ENCODE measurements around the gene SP6. TPM values are rescaled to one million over a fixed set of nuclear protein-coding genes. Genes with fewer than 3 reads are reported as not detected.

The SP6 gene
- total and polyA plus RNA-seq, 4 donors: 0.25 to 0.81 (median 0.78) TPM; not detected in 1

DNA sequence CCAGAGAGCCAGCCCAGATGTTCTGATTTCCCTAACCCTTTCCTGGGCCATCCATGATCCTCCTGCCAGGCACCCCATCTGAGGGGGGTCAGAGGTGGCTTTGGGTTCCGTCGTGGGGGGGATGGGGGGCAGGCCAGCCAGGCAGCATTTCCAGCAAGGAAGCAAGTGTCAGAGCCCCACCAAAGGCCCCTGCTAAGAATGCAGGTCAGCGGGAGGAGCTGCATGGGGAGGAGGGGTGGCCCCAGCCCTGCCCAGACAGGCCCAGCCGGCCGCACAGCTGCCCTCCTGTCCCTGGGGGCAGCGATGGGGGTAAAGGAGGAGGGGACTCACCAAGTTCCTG lies 7.6 kb downstream of the SP6 start:
- intact Hi-C loops (cut with DNase I): loop anchor here (5.0 kb wide), 2 partner anchors 129 to 179 kb away; partner anchors contain the start of gene CDK5RAP3 (in 2 of the 2)
- H3K27me3 ChIP-seq (ENCODE audit: control insufficient read depth in 1 of 2, insufficient read depth in 2 of 2, low read length in 1 of 2): no peaks in the 10 kb centered on the region
- ATAC-seq (ENCODE audit: low FRiP score): no peak
- H3K9me3 ChIP-seq (ENCODE audit: control insufficient read depth, low read length): no peaks in the 10 kb centered on the region
- DNase-seq: no peak
- no peak overlapping the region for H3K4me3 ChIP-seq (ENCODE audit: low read length in 2 of 2)
- 17 to 21% methylated on average over 6 of the region's 6 CpGs for WGBS, 2 donors
- H3K4me1 ChIP-seq (ENCODE audit: control insufficient read depth in 1 of 2, insufficient read depth in 2 of 2, low read length in 2 of 2): no peaks in the 10 kb centered on the region
- no peaks in the 10 kb centered on the region for H3K36me3 ChIP-seq (ENCODE audit: control insufficient read depth in 1 of 2, insufficient read depth in 2 of 2, low read length in 1 of 2)
- H3K27ac ChIP-seq (ENCODE audit: low read depth in 1 of 2, low read length in 2 of 2): no peak overlapping the region

DNA sequence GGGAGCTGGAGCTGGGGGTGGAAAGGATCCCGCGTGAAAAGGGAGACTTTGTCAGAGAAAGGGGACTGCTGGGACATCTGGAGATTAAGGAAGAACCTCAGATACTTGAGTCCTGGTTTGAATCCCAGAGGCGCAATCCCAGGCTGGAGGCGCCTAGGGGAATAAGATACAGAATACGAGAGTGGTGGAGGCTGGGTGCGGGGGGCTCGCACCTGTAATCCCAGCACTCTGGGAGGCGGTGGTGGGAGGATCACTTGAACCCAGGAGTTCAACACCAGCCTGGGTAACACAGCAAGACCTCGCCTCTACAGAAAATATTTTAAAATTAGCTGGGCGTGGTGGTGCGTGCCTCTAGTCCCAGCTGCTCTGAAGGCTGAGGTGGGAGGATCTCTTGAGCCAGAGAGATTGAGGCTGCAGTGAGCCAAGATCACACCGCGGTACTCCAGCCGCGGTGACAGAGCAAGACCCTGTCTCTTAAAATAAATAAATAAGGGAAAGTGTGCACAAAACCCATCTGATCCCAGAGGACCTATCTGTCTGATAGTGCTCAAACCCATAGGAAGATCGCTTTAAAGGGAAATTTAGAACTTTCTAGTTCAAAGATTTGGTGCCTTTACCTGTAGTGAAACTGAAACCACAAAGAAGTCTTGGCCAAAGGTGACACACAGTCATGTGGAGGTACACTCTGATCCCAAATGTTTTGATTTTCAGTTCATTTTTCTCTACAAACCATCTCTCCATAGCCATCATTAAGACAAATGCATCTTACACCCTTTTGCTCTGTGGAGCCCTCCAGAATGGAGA lies 9.3 kb downstream of the SP6 start:
- Histone ChIP-seq H3K36me3 (ENCODE audit: control insufficient read depth in 1 of 2, insufficient read depth in 2 of 2, low read length in 1 of 2) (no peaks in the 10 kb centered on the region), H3K9me3 (ENCODE audit: control insufficient read depth, low read length) (no peaks in the 10 kb centered on the region), H3K4me3 (ENCODE audit: low read length in 2 of 2) (no peak overlapping the region), H3K27ac (ENCODE audit: low read depth in 1 of 2, low read length in 2 of 2) (no peak overlapping the region), H3K27me3 (ENCODE audit: control insufficient read depth in 1 of 2, insufficient read depth in 2 of 2, low read length in 1 of 2) (no peaks in the 10 kb centered on the region), H3K4me1 (ENCODE audit: control insufficient read depth in 1 of 2, insufficient read depth in 2 of 2, low read length in 2 of 2) (no peaks in the 10 kb centered on the region)
- DNase-seq (no peak), ATAC-seq (ENCODE audit: low FRiP score) (no peak)
- 64 to 68% methylated on average over 16 of the region's 16 CpGs for WGBS, 2 donors
- intact Hi-C loops (cut with DNase I): loop anchor here (1.0 to 5.0 kb wide), 5 partner anchors 47 to 181 kb away; partner anchors contain the start of gene CDK5RAP3 (in 2 of the 2)

DNA sequence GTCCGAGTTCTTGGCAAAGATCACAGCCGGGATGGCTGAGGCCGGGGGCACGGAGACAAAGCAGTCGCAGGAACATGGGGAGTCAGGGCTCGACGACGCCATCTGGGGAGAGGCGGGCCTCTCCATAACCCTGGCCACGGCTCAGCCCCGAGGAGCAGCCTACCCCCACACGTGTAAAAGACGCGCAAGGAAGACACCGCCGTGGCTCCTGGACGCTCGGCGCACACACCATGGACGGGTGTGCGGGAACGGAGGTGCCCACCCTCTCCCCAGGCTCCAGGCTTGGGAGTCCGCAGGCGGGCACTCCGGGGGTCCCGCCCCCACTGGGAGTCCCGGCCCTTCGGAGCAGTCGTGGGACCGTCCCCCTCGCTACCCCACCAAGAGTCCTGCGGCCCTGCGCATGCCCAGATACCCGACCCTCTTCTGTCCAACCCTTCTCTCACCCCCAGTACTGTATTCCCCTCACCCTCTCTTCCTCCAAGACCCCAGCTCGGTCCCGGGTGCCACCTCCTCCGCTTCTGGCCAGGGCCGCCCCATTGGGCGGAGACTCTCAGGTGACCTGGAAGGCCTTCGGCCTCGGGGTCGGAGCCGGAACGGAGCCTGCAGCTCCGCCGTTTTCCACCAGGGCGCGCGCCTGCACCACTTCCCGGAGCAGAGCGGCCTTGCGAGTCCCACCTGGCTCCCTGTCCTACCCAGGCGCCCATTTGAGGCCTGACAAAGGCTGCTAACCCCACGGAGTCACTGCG lies 10.0 kb downstream of the SP6 start, which contains the start of gene SCRN2:
TSS of gene SCRN2 (minus strand) at position 532 of the 746 bp plus-strand sequence. CDS start at position 102, 430 bp downstream.
- H3K27me3 ChIP-seq (ENCODE audit: control insufficient read depth in 1 of 2, insufficient read depth in 2 of 2, low read length in 1 of 2): no peaks in the 10 kb centered on the region
- no peaks in the 10 kb centered on the region for H3K36me3 ChIP-seq (ENCODE audit: control insufficient read depth in 1 of 2, insufficient read depth in 2 of 2, low read length in 1 of 2)
- no peaks in the 10 kb centered on the region for H3K9me3 ChIP-seq (ENCODE audit: control insufficient read depth, low read length)
- peak within 1 kb of the TSS; percentile 36 to 54 for H3K4me3 ChIP-seq (ENCODE audit: low read length in 2 of 2)
- intact Hi-C loops (cut with DNase I): loop anchor here (1.0 to 5.0 kb wide), 5 partner anchors 48 to 181 kb away; partner anchors contain the start of gene CDK5RAP3 (in 2 of the 2)
- DNase-seq: peak; percentile 92 to 96
- peak; percentile 95 for ATAC-seq (ENCODE audit: low FRiP score)
- H3K27ac ChIP-seq (ENCODE audit: low read depth in 1 of 2, low read length in 2 of 2): no peak within 1 kb of the TSS
- WGBS, 2 donors: 0% methylated on average over 54 to 55 of the region's 55 CpGs
- no peaks in the 10 kb centered on the region for H3K4me1 ChIP-seq (ENCODE audit: control insufficient read depth in 1 of 2, insufficient read depth in 2 of 2, low read length in 2 of 2)

DNA sequence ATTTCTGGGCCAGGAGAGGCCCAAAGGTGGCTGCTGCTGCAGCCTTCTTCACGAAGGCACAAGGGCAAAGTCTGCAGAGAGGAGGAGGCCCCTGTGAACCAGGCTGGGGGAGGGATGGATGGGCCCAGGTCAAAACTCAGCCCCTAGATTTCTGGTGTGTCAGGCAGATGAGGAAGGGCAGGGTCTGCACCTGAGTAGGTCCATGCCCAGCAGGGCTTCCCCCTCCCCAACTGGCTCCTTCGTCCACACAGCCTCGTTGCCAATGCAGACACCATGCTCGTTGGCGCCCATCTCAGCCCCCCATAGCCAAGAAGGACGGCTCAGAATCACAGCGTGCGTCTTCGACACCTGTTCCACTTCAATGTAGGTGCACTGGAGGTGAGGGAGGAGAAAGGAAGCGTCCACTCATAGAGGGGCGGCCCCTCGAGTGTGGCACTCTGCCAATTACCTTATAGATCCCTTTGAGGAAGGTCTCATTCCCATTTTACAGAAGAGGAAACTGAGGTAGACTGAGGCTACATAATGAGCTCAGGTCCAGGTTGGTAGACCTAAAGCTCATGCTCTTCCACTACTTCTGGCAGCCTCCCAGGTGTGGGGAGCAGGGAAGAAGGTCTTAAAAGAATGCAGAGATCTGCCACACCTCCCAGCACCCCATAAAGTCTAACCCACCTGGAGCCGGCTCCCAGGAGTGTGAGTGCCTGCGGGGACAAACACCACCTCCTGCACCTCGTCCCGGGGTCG lies 10.8 kb downstream of the SP6 start:
- H3K27ac ChIP-seq (ENCODE audit: low read depth in 1 of 2, low read length in 2 of 2): no peak overlapping the region

DNA sequence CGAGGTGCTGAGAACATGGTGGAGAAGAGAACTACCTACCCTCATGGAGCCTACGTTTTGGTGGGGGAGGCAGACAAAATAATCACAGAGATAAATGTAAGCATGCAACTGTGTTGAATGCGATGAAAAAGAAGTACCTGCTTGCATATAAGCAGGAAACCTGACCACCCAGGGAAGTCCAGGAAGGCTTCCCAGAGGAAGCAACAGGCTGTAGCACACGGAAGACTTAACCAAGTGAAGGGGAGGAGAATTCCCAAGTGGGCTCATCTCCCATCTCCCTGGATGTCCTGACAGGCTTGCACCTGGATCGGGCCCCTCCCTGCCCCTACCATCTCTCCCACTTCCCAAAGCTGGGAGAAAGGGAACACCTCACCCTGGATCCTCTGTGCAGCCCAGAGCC lies 11.9 kb downstream of the SP6 start:
- 85 to 89% methylated on average over 5 of the region's 5 CpGs for WGBS, 2 donors
- H3K27ac ChIP-seq (ENCODE audit: low read depth in 1 of 2, low read length in 2 of 2): no peak overlapping the region
- intact Hi-C loops (cut with DNase I): no loop called here
- no peak for DNase-seq
- H3K36me3 ChIP-seq (ENCODE audit: control insufficient read depth in 1 of 2, insufficient read depth in 2 of 2, low read length in 1 of 2): no peaks in the 10 kb centered on the region
- no peaks in the 10 kb centered on the region for H3K4me1 ChIP-seq (ENCODE audit: control insufficient read depth in 1 of 2, insufficient read depth in 2 of 2, low read length in 2 of 2)
- no peak overlapping the region for H3K4me3 ChIP-seq (ENCODE audit: low read length in 2 of 2)
- H3K9me3 ChIP-seq (ENCODE audit: control insufficient read depth, low read length): no peaks in the 10 kb centered on the region
- ATAC-seq (ENCODE audit: low FRiP score): no peak
- H3K27me3 ChIP-seq (ENCODE audit: control insufficient read depth in 1 of 2, insufficient read depth in 2 of 2, low read length in 1 of 2): no peaks in the 10 kb centered on the region

More for the DNA sequence above, 10.8 kb downstream of the SP6 start:
- no peak for DNase-seq
- Histone ChIP-seq H3K4me1 (ENCODE audit: control insufficient read depth in 1 of 2, insufficient read depth in 2 of 2, low read length in 2 of 2) (no peaks in the 10 kb centered on the region), H3K27me3 (ENCODE audit: control insufficient read depth in 1 of 2, insufficient read depth in 2 of 2, low read length in 1 of 2) (no peaks in the 10 kb centered on the region), H3K9me3 (ENCODE audit: control insufficient read depth, low read length) (no peaks in the 10 kb centered on the region), H3K36me3 (ENCODE audit: control insufficient read depth in 1 of 2, insufficient read depth in 2 of 2, low read length in 1 of 2) (no peaks in the 10 kb centered on the region), H3K4me3 (ENCODE audit: low read length in 2 of 2) (peak overlapping the region; percentile 36 to 54)
- intact Hi-C loops (cut with DNase I): loop anchor here (2.0 to 5.0 kb wide), 4 partner anchors 49 to 182 kb away; partner anchors contain the start of gene CDK5RAP3 (in 2 of the 2)
- no peak for ATAC-seq (ENCODE audit: low FRiP score)
- 43 to 44% methylated on average over 17 of the region's 17 CpGs for WGBS, 2 donors

DNA sequence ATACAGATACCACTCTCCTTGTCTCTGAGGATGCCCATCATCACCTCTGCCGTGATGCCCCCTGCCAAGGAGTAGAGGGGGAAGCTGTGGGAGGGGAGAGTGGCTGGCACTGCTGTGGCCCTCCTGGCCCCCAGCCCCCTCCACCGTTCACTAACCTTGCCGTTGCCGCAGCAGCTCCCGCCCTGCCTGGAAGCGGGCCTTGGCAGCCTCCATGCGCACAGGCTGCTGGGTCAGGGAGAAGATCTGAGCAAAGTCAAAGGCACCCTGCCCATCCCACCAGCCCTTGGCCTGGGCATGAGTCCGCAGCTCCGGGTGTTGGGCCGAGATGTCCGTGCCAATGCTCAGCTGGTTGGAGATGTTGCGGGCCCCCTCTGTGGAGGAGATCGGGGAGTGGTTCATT lies 12.3 kb downstream of the SP6 start:
- intact Hi-C loops (cut with DNase I): no loop called here
- H3K36me3 ChIP-seq (ENCODE audit: control insufficient read depth in 1 of 2, insufficient read depth in 2 of 2, low read length in 1 of 2): no peaks in the 10 kb centered on the region
- no peak overlapping the region for H3K4me3 ChIP-seq (ENCODE audit: low read length in 2 of 2)
- H3K27me3 ChIP-seq (ENCODE audit: control insufficient read depth in 1 of 2, insufficient read depth in 2 of 2, low read length in 1 of 2): no peaks in the 10 kb centered on the region
- H3K4me1 ChIP-seq (ENCODE audit: control insufficient read depth in 1 of 2, insufficient read depth in 2 of 2, low read length in 2 of 2): no peaks in the 10 kb centered on the region
- ATAC-seq (ENCODE audit: low FRiP score) (no peak), DNase-seq (no peak)
- H3K27ac ChIP-seq (ENCODE audit: low read depth in 1 of 2, low read length in 2 of 2): no peak overlapping the region
- no peaks in the 10 kb centered on the region for H3K9me3 ChIP-seq (ENCODE audit: control insufficient read depth, low read length)
- 88 to 89% methylated on average over 13 of the region's 13 CpGs for WGBS, 2 donors

DNA sequence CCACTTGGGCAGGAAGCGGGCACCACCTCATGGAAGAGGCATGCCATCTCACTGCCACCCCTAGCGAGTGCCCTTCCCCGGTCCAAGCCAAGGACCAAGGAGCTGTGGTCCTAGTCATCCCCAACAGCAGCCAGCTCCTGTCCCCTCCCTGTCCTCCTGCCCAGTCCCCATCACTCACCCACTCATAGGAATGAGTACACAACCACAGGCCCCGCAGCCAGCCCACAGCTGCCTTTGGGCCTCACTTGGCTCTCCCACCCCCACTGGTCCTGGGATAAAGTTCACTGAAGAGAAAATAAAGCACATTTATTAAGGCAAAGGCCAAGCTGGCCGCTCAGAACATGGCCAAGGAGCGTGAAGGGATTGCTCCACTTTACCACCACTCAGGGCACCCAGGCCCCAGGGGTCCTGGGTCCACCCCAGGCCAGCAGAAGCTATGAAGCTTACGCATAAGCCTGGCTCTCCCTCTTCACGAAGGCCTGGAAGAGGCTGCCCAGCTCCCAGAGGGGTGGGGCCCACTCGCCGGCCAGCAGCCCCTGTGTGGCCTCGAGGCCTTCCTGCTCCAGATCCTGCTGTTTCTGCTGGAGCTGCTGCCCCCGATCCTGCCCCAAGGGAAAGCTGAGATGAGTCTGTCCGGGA lies 13.4 kb downstream of the SP6 start:
- ATAC-seq (ENCODE audit: low FRiP score): no peak
- H3K4me3 ChIP-seq (ENCODE audit: low read length in 2 of 2): no peak overlapping the region
- intact Hi-C loops (cut with DNase I): no loop called here
- H3K4me1 ChIP-seq (ENCODE audit: control insufficient read depth in 1 of 2, insufficient read depth in 2 of 2, low read length in 2 of 2): no peaks in the 10 kb centered on the region
- DNase-seq: no peak
- H3K27ac ChIP-seq (ENCODE audit: low read depth in 1 of 2, low read length in 2 of 2): no peak overlapping the region
- H3K27me3 ChIP-seq (ENCODE audit: control insufficient read depth in 1 of 2, insufficient read depth in 2 of 2, low read length in 1 of 2): no peaks in the 10 kb centered on the region
- H3K36me3 ChIP-seq (ENCODE audit: control insufficient read depth in 1 of 2, insufficient read depth in 2 of 2, low read length in 1 of 2): no peaks in the 10 kb centered on the region
- H3K9me3 ChIP-seq (ENCODE audit: control insufficient read depth, low read length): no peaks in the 10 kb centered on the region
- WGBS, 2 donors: 71 to 77% methylated on average over 13 of the region's 13 CpGs

DNA sequence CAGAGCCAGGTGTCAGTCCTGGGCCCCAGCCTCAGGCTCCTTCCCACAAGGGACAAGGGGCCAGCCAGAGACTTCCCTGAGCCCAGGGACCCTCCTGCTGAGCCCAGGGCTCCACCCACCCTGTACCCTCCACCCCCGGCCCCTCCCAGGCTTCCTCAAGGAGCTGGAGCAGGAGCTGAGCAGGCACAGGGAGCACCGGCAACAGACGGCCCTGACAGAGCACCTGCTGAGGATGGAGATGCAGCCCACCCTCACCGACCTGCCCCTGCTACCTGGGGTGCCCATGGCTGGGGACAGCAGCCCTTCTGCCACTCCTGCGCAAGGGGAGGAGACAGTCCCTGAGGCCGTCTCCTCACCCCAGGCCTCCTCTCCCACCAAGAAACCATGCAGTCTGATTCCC lies 14.4 kb downstream of the SP6 start:
- Histone ChIP-seq H3K4me3 (ENCODE audit: low read length in 2 of 2) (no peak overlapping the region), H3K27me3 (ENCODE audit: control insufficient read depth in 1 of 2, insufficient read depth in 2 of 2, low read length in 1 of 2) (no peaks in the 10 kb centered on the region), H3K27ac (ENCODE audit: low read depth in 1 of 2, low read length in 2 of 2) (no peak overlapping the region), H3K36me3 (ENCODE audit: control insufficient read depth in 1 of 2, insufficient read depth in 2 of 2, low read length in 1 of 2) (no peaks in the 10 kb centered on the region), H3K4me1 (ENCODE audit: control insufficient read depth in 1 of 2, insufficient read depth in 2 of 2, low read length in 2 of 2) (peaks cover 0 to 4% of the 10 kb centered on the region in 2 donors), H3K9me3 (ENCODE audit: control insufficient read depth, low read length) (no peaks in the 10 kb centered on the region)
- ATAC-seq (ENCODE audit: low FRiP score) (no peak), DNase-seq (no peak)
- 73 to 77% methylated on average over 5 to 6 of the region's 6 CpGs for WGBS, 2 donors
- intact Hi-C loops (cut with DNase I): no loop called here
